Measurements from ENCODE around the gene FGR.

The FGR gene

GRCh38 chr1:27666791-27667254 is 31.8 kb upstream of the FGR start:
- no peak overlapping the region for H3K4me3 ChIP-seq (ENCODE audit: low read depth, low read length)
- ChIA-PET POLR2A (no interaction called here), CTCF (interaction anchor here (0.9 to 13.1 kb wide), 15 partner anchors 8 to 366 kb away, joined by 3 to 687 read pairs (median 4); partner anchors contain the start of genes AHDC1 and FAM76A)
- TF ChIP-seq CTCF (IDR thresholded peaks at IDR 0.05; ENCODE audit: insufficient read depth, low read length, missing control alignments) = no peak
- no peak for DNase-seq (ENCODE audit: low read depth, low spot score)

- H3K4me3 ChIP-seq (ENCODE audit: low read depth, low read length) = no peak overlapping the region
- DNase-seq (ENCODE audit: low read depth, low spot score) = no peak
- POLR2A ChIA-PET = no interaction called here
- CTCF ChIA-PET = interaction anchor here (0.6 to 13.1 kb wide), 8 partner anchors 8 to 368 kb away, joined by 3 to 687 read pairs (median 4); partner anchors contain the start of genes AHDC1 and FAM76A
- TF ChIP-seq CTCF (IDR thresholded peaks at IDR 0.05; ENCODE audit: insufficient read depth, low read length, missing control alignments) = no peak
Measured at GRCh38 chr1:27666294-27666693, 31.3 kb upstream of the FGR start.

GRCh38 chr1:27665016-27665651 is 30.1 kb upstream of the FGR start:
- TF ChIP-seq CTCF (IDR thresholded peaks at IDR 0.05; ENCODE audit: insufficient read depth, low read length, missing control alignments) = no peak
- no peak for DNase-seq (ENCODE audit: low read depth, low spot score)
- ChIA-PET POLR2A (no interaction called here), CTCF (interaction anchor here (0.8 to 13.1 kb wide), 15 partner anchors 9 to 369 kb away, joined by 3 to 687 read pairs (median 4); partner anchors contain the start of genes AHDC1 and FAM76A)
- H3K4me3 ChIP-seq (ENCODE audit: low read depth, low read length) = no peak overlapping the region

GRCh38 chr1:27664291-27664690 is 29.3 kb upstream of the FGR start:
- H3K4me3 ChIP-seq (ENCODE audit: low read depth, low read length) = no peak overlapping the region
- no peak for DNase-seq (ENCODE audit: low read depth, low spot score)
- ChIA-PET POLR2A (no interaction called here), CTCF (interaction anchor here (0.8 to 13.1 kb wide), 15 partner anchors 10 to 368 kb away, joined by 3 to 687 read pairs (median 4); partner anchors contain the start of gene AHDC1)
- no peak for TF ChIP-seq CTCF (IDR thresholded peaks at IDR 0.05; ENCODE audit: insufficient read depth, low read length, missing control alignments)

- no peak overlapping the region for H3K4me3 ChIP-seq (ENCODE audit: low read depth, low read length)
- ChIA-PET POLR2A (interaction anchor here (0.9 kb wide), 1 partner anchor 9 kb away, joined by 4 read pairs; the partner anchor contains the start of gene IFI6), CTCF (interaction anchor here (0.7 to 13.1 kb wide), 43 partner anchors 8 to 620 kb away, joined by 3 to 687 read pairs (median 5); partner anchors contain the start of genes AHDC1, IFI6 and MAP3K6)
- peak; percentile 79 for TF ChIP-seq CTCF (IDR thresholded peaks at IDR 0.05; ENCODE audit: insufficient read depth, low read length, missing control alignments)
- no peak for DNase-seq (ENCODE audit: low read depth, low spot score)
Measured at GRCh38 chr1:27662707-27663393, 27.9 kb upstream of the FGR start.

GRCh38 chr1:27662261-27662660 is 27.3 kb upstream of the FGR start:
- TF ChIP-seq CTCF (IDR thresholded peaks at IDR 0.05; ENCODE audit: insufficient read depth, low read length, missing control alignments) = no peak
- POLR2A ChIA-PET = interaction anchor here (0.9 kb wide), 1 partner anchor 10 kb away, joined by 4 read pairs; the partner anchor contains the start of gene IFI6
- CTCF ChIA-PET = interaction anchor here (0.7 to 13.1 kb wide), 32 partner anchors 9 to 616 kb away, joined by 3 to 687 read pairs (median 6); partner anchors contain the start of genes AHDC1, IFI6 and MAP3K6
- no peak overlapping the region for H3K4me3 ChIP-seq (ENCODE audit: low read depth, low read length)
- DNase-seq (ENCODE audit: low read depth, low spot score) = no peak

Data from AG04449 (cell line).